GM18870 (cell line): Measurements from ENCODE around the gene NUDT21.
"Not testable (repeated sequence)": the region's sequence is repeated elsewhere in the genome, so short reads cannot be mapped to it uniquely, and the experiment has no call there.

Experiments
- ATAC-seq: cut with Tn5 transposase; IDR thresholded peaks from one replicate; pipeline ENCODE4 v1.9.1; 2021; ENCODE audit warnings: moderate library complexity; ENCODE audit not compliant: unreplicated experiment

The NUDT21 gene

GRCh38 chr16:56420613-56421012 is 30.5 kb downstream of the NUDT21 start:
- ATAC-seq: no peak

DNA sequence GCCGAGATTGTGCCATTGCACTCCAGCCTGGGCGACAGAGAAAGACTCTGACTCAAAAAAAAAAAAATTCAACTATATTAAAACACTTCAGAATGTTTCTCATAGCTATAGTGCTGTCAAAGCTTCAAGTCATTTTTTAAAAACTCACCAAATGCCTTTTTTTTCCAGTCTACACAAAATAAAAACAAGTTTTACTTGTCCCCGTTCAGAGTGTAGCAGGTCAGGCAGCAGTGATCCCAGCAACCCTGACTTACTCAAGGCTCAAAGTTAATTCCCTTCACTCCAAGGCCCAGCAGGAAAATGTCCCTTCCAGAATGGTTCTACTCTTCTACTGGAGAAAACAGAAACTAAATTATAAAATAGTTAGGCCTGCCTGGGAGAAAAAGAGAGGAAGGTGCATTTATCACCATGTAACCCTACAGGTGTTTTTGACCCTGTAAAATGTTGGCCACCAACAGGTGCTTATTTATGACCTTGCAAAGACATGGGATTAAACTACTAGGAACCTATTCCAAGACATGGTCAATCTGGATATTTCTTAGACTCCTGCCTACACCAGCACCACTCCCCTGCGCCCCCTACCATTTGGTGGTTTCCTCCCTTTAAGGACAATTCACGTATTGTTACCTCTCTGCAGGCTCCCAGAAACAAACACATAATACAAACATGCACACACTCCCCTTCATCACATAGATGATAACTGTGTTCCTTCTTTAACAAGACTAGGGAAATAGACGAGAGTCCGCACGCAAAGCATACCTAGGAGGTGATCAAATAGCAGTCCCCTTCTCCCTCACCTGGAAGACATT is 31.2 kb downstream of the NUDT21 start:
- no peak for ATAC-seq

GRCh38 chr16:56417138-56417537 is 34.0 kb downstream of the NUDT21 start:
- ATAC-seq: no peak

- no peak for ATAC-seq
Observed at GRCh38 chr16:56415875-56416274, 35.3 kb downstream of the NUDT21 start.

DNA sequence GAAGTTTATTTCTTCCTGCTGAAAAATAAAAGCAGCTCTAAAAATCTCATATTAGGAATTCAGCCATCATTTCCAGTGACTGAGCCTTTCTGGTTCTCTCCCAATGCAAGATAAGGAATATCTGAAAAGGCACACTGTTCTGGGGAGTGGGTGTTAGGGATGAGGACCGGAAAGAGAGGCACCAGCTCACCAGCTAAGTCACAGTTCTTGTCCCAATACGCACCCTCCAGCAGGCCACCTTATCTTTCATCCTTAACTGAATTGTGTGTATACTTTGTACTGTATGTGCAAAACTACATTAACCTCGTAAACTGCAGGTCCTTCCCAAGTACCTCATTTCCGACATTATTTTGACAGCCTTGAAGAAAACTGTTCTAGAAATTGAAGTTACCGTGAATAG is 36.8 kb downstream of the NUDT21 start:
- ATAC-seq: no peak

- ATAC-seq: no peak
Observed at GRCh38 chr16:56413381-56413780, 37.8 kb downstream of the NUDT21 start.

DNA sequence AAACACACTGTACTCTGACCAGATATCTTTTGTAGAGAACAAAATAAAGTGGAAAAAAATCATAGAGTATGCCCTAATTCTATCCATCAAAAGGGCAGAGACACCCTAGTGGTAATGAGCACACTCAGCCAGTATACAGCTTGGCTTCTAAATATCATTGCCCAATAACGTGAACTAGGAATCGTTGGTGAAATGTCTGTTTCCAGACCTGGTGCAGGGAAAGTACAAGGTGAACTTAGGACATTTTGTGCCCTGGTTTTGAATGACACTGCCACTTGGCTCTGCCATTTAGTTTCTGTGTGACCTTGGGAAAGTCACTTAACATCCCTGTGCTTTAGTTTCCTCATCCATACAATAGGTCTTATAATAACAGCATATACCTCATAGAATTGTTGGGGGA is 39.5 kb downstream of the NUDT21 start:
- no peak for ATAC-seq

- no peak for ATAC-seq
Observed at GRCh38 chr16:56411123-56411522, 40.0 kb downstream of the NUDT21 start.

DNA sequence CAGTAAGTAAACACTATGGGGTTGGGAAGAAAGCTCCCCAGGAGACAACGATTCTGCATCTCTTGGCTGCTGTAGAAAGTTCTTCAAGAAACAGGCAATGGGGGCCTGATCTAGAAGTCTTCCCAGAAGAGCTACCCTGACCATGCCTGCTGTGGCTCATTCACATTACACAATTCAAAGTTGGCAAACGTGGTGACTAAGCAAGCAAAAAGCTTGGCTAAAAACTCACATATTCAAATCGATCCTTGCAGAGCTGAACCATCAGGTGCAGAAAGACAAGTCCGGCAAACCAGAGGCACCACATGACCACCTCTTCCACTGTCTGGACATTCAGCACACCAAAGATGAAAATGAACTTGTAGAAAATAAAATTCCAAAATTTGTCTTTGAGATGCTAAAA is 41.9 kb downstream of the NUDT21 start:
- ATAC-seq: no peak

DNA sequence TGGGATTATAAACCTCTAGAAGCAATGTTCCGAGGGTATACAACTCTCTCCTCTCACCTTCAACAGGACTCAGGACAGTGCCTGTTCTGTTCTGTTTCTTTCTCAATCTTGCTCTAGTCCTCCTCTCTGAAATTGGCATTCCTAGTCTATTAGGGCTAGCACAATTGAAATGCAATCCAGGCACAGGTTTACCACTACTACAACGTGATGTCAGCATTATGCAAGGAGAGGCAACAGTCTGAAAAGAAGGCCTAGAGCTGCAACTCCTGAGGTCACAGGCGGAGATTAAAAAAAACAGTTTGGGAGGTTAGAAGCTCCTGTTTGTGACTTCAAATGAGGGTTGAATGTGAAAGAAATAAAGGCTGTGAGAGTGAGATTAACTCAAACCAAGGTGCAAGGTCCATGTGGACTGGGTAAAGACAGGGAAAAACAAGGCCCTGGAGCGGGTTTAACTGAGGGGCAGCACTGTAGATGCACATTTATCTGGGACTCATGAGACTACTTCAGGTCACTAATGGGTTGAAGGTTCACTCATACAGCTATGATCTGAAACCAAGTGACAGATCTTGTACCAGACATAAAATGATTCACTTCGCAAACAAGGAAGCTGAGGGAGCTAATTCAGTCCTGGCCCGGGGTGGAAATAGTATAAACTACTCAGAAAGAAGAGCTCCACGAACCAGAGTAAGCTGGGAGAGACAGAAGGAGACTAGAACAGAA is 42.6 kb downstream of the NUDT21 start:
- no peak for ATAC-seq

- no peak for ATAC-seq
Observed at GRCh38 chr16:56405977-56406672, 45.0 kb downstream of the NUDT21 start.

GRCh38 chr16:56401482-56401881 is 49.6 kb downstream of the NUDT21 start:
- ATAC-seq: no peak

DNA sequence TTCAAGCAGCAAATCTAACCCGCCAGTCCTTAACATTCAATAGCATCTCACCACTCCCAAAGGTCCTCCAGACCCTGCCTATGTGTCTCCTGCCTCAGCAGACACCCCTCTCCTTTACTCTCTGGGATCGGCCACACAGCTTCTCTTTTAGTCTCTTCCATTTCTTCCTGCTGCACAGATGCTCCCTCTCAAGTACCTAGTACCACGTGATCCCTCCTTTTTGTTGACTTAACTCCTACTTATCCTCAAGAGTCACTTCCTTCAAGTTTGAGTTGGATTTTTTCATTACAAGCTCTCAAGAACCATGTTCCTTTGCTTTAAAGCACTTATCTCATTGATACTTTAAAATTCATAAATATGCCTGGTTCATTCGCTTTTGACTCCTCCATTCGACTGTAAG is 50.7 kb downstream of the NUDT21 start:
- no peak for ATAC-seq

DNA sequence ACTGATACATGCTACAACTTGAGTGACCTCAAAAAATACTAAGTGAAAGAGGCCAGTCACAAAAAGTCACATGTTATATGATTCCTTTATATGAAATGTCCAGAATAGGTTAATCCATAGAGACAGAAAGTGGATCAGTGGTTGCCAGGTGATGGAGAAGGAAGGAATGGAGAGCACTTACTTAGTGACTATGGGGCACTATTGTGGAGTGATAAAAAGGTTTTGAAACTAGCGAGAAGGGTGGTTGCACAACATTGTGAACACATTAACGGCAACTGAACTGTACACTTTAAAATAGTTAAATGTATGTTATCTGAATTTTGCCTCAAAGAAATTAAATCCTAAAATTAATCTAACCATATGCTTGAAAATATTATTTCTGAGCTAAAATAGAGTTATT is 51.6 kb downstream of the NUDT21 start:
- no peak for ATAC-seq

DNA sequence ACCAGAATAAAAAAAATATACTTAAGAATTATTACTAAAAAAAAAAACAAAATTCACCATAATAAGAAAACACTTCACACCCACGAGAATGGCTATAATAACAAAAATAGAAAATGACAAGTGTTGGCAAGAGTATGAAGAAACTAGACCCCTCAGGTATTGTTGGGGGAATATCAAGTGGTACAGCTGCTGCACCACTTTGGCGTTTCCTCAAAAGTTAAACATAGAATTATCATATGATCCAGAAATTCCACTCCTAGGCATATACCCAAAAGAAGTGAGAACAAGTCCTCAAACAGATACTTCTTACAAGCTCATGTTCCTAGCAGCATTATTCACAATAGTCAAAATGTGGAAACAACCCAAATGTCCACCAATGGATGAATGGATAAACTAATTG is 52.1 kb downstream of the NUDT21 start:
- no peak for ATAC-seq

DNA sequence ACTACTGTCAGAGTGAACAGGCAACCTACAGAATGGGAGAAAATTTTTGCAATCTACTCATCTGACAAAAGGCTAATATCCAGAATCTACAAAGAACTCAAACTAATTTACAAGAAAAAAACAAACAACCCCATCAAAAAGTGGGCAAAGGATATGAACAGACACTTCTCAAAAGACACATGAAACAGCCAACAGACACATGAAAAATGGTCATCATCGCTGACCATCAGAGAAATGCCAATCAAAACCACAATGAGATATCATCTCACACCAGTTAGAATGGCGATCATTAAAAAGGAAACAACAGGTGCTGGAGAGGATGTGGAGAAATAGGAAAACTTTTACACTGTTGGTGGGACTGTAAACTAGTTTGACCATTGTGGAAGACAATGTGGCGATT is 54.4 kb downstream of the NUDT21 start:
- not testable (repeated sequence) for ATAC-seq

DNA sequence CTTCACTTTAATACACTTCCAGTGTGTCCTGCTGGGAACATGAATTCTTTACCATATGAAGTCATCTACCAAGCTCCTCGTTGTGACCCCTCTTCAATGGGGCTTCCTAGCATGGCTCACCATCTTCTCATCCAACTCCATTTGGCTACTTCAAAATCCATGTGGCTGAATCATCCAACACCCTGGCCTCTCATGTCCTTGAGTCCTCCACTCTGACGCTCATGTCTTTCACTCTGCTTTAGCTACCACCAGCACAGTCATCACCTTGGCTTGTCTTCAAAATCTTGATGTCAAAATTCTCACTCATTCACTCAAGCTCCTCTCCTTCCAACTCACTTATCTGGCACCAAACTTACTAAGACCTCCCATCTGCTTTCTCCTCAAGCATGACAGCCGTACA is 61.6 kb downstream of the NUDT21 start:
- ATAC-seq: no peak

- no peak for ATAC-seq
Observed at GRCh38 chr16:56388209-56388608, 62.9 kb downstream of the NUDT21 start.

DNA sequence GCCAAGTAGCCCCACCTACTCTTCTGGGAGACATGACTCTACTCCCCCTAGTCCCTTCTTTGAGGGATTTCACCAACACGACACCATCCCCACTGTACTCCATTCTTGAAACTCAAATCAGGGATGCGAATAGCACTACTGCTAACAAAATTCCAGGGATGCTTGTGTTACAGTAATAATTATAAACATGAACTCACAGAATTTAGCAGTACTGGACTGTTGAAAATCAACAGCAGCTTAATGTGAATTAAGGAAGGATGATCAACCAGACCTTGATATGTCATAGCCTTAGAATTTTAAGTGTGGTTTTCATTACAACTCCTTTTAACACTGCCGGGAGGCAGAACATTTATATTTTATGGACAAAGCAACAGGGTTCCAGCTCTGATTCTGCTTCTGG is 63.7 kb downstream of the NUDT21 start:
- ATAC-seq: no peak

DNA sequence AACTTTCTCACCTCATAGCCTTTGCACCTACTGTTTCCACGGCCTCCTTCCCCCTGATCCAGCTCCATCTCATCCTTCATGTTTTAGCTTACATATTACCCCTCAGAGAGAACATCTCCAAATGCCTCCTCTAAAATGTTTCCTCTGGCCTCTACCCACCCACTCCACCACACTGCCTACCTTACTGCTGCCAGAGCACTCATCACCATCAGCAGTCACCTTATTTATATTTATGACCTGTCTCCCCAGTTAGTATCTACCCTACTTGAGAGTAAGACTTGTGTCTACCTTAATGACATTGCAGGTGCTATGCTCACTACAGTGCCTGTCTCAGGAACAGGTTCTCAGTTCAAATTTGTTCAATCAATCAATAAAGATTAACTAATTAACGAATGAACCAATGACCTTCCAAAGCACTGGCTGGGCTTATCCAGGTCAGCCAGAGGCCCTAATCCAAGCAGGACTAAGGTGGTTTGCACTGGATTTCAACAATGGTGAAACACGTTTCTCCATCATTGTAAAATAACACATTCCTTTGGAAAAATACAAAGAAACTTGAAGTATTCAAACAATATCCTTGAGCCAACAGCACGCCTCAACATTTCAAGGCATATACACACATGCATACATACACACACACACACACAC is 66.9 kb downstream of the NUDT21 start:
- ATAC-seq: no peak

GRCh38 chr16:56382901-56383355 is 68.2 kb downstream of the NUDT21 start:
- no peak for ATAC-seq
